GM12878 (cell line): ENCODE measurements around the gene TUBB1. TPM values are rescaled to one million over a fixed set of nuclear protein-coding genes. Genes with fewer than 3 reads are reported as not detected.

Source experiments
- ATAC-seq: fragments of 200-7000 bp; cut with Tn5 transposase; 3 replicates; pipeline ENCODE4 v1.9.1; 2020; ENCODE audit warnings: mild to moderate bottlenecking, moderate library complexity
- BruUV-seq: library from RNA; stranded (reverse); fragments of 400-500 nt; replicated peaks from 2 replicates; lab custom pipeline; 2021; lab: Mats Ljungman, UMichigan
- CTCF ChIA-PET: fragments of 300-600 bp; sonication (Branson Sonifier 250); formaldehyde crosslinking; extraction: SDS; loops from one replicate; lab custom pipeline; 2021; ENCODE audit warnings: inconsistent platforms; lab: Yijun Ruan, JAX
- POLR2A ChIA-PET: fragments of 350-600 bp; formaldehyde crosslinking; extraction: SDS; loops from one replicate; lab custom pipeline; 2021; ENCODE audit warnings: inconsistent platforms; lab: Charles Lee
- RAD21 ChIA-PET: fragments of 300-600 bp; sonication (Branson Sonifier 250); formaldehyde crosslinking; loops from one replicate; lab custom pipeline; 2023; ENCODE audit warnings: antibody characterized with exemption; ENCODE audit not compliant: unreplicated experiment; lab: Charles Lee
- SMC1A ChIA-PET: fragments of 300-600 bp; sonication (Branson Sonifier 250); formaldehyde crosslinking; loops from one replicate; lab custom pipeline; 2023; ENCODE audit not compliant: unreplicated experiment, uncharacterized antibody; lab: Charles Lee
- DNase-seq: peaks from one replicate; pipeline ENCODE4 v3.0.0-alpha.2; 2011; ENCODE audit warnings: low read depth, low spot score
- FAIRE-seq: peaks from 3 replicates; lab custom pipeline; 2011; peaks lifted over from hg19 to GRCh38; lab: Jason Lieb, UNC
- H2AFZ ChIP-seq: 2 replicates; pipeline ENCODE4 v1.6.0; 2011; ENCODE audit warnings: low read depth, low read length, control low read depth; ENCODE audit not compliant: control insufficient read depth
- H3K27ac ChIP-seq: 2 replicates; pipeline ENCODE4 v1.5.1; 2011; ENCODE audit warnings: control low read depth; ENCODE audit not compliant: control insufficient read depth, insufficient read depth
- H3K27me3 ChIP-seq, 2 experiments: replicated peaks in 1 of 2; 2 replicates each; pipeline versions ENCODE4 v1.6.0 to v1.6.1; 2011; ENCODE audit warnings: low read length in 1 of 2; ENCODE audit not compliant: control insufficient read depth in 2 of 2, insufficient read depth in 2 of 2
- H3K36me3 ChIP-seq, 2 experiments: 2 replicates each; pipeline ENCODE4 v1.5.1; 2011; ENCODE audit warnings: low read length in 1 of 2; ENCODE audit not compliant: control insufficient read depth in 2 of 2, insufficient read depth in 2 of 2
- H3K4me1 ChIP-seq: 2 replicates; pipeline ENCODE4 v1.6.1; 2011; ENCODE audit warnings: mild to moderate bottlenecking, low read length, moderate library complexity, mixed read lengths; ENCODE audit not compliant: control insufficient read depth, insufficient read depth
- H3K4me2 ChIP-seq: 2 replicates; pipeline ENCODE4 v1.6.0; 2011; ENCODE audit warnings: control low read depth; ENCODE audit not compliant: control insufficient read depth, insufficient read depth
- H3K4me3 ChIP-seq: fragments of 200-600 bp; sonication (generic); 2 replicates; pipeline ENCODE4 v1.5.1; 2016
- H3K79me2 ChIP-seq: 2 replicates; pipeline ENCODE4 v1.6.0; 2011; ENCODE audit warnings: low read length; ENCODE audit not compliant: control insufficient read depth, insufficient read depth
- H3K9ac ChIP-seq: 2 replicates; pipeline ENCODE4 v1.8.0; 2011; ENCODE audit warnings: low read length, control low read depth, mixed read lengths; ENCODE audit not compliant: control insufficient read depth, insufficient read depth
- H3K9me3 ChIP-seq: replicated peaks from 3 replicates; pipeline ENCODE4 v1.5.1; 2011; ENCODE audit warnings: mild to moderate bottlenecking, low read length; ENCODE audit not compliant: control insufficient read depth, insufficient read depth
- H4K20me1 ChIP-seq: 2 replicates; pipeline ENCODE4 v1.6.0; 2011; ENCODE audit not compliant: control insufficient read depth, insufficient read depth
- CTCF ChIP-seq, 3 experiments: IDR thresholded peaks in 2 of 3; conservative IDR thresholded peaks in 1 of 3; 2 replicates each; pipeline ENCODE4 v1.5.1; 2011; ENCODE audit warnings: low read depth in 3 of 3, low read length in 3 of 3, mild to moderate bottlenecking in 3 of 3, control low read depth in 2 of 3, moderate library complexity in 2 of 3, inconsistent platforms in 1 of 3, mixed read lengths in 1 of 3; ENCODE audit not compliant: control insufficient read depth in 2 of 3, insufficient read depth in 1 of 3; ENCODE audit errors: extremely low read depth in 1 of 3
- HCFC1 ChIP-seq: fragments of 150-350 bp; IDR thresholded peaks from 2 replicates; pipeline ENCODE4 v1.6.1; 2014; ENCODE audit warnings: low read length
- MEF2B ChIP-seq: fragments of 450-650 bp; IDR thresholded peaks from 2 replicates; pipeline ENCODE4 v1.6.1; 2018; ENCODE audit warnings: mild to moderate bottlenecking, moderate library complexity; ENCODE audit not compliant: partially characterized antibody, poor library complexity, severe bottlenecking
- NKRF ChIP-seq: fragments of 450-650 bp; conservative IDR thresholded peaks from 2 replicates; pipeline ENCODE4 v1.6.1; 2017; ENCODE audit warnings: mild to moderate bottlenecking, moderate library complexity
- SPI1 ChIP-seq: IDR thresholded peaks from 2 replicates; pipeline ENCODE4 v1.6.1; 2011; ENCODE audit warnings: low read depth, mild to moderate bottlenecking, low read length, moderate library complexity, borderline replicate concordance; ENCODE audit not compliant: insufficient read depth
- WGBS: methylation state at CpG from one replicate; pipeline ENCODE4 v1.1.6; 2016; ENCODE audit warnings: low lambda C conversion rate; ENCODE audit not compliant: insufficient replicate concordance, insufficient coverage; ENCODE audit errors: missing lambda C conversion rate; 5-methylcytosine and 5-hydroxymethylcytosine counted together
- in situ Hi-C: fragments of 300-500 bp; cut with MboI; formaldehyde crosslinking; loops from 9 replicates; pipeline ENCODE4 v1.14.3; 2018; ENCODE audit warnings: mixed read lengths
- intact Hi-C: fragments of 100-400 bp; cut with micrococcal nuclease; formaldehyde crosslinking; loops from one replicate; pipeline ENCODE4 v1.14.2; 2022; ENCODE audit not compliant: unreplicated experiment
- polyA plus RNA-seq, 11 experiments: library from polyadenylated mRNA; depleted of rRNA in 4 of 11; unstranded in 6 of 11; stranded (reverse) in 5 of 11; fragments of >200 nt; fragmentation: Nextera tagmentation in 4 of 11; fragmentation: Illumina TruSeq in 1 of 11; extraction: Ambion mirVana in 4 of 11; extraction: Trizol in 1 of 11; gene quantifications; 1 replicate in 1 of 11; 2 replicates in 10 of 11; pipeline versions ENCODE4 v1.2.1 to v1.2.3, GENCODE V29; 2011 to 2016; ENCODE audit warnings: inconsistent platforms in 2 of 11, missing spikeins in 2 of 11, low read depth in 1 of 11
- total RNA-seq, 4 experiments: library from RNA; depleted of rRNA in 3 of 4; stranded (reverse); fragments of >200 nt in 3 of 4; fragmentation: Illumina TruSeq in 1 of 4; extraction: Trizol in 1 of 4; gene quantifications; 2 replicates each; pipeline versions ENCODE4 v1.2.1 to v1.2.3, GENCODE V29; 2013 to 2021
- TF ChIP-seq, protein P1 (sequence below): fragments of 450-650 bp; IDR thresholded peaks from 2 replicates; pipeline ENCODE4 v1.6.1; 2017; ENCODE audit warnings: mild to moderate bottlenecking, moderate library complexity

Gene TUBB1
- total and polyA plus RNA-seq, 10 of the 15 experiments (the other 5 are each of a cell fraction or from before 2014, with no cell fraction given), result 0.02 to 0.20 (median 0.06) TPM; not detected in 3

DNA sequence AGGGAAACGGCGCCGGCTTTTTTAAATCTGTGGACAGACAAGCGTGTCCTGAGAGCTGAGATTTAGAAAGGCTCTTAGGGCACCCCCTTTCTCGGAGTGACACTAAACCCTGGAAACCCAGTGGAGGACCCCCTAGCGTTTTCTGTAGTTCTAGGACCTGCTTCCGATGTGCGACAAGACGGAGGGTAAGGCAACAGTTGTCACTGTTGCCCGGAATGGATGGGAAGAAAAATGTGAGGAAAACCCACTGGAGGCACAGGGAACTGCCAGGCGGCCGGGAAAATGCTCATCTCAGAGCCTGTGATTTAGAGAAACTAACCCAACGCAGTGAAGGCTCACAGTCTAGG, 13.5 kb downstream of the TUBB1 start (continued):
- TF ChIP-seq CTCF (IDR thresholded peaks at IDR 0.05 in 2 of 3, conservative IDR thresholded peaks at IDR 0.05 in 1 of 3; ENCODE audit: control insufficient read depth in 2 of 3, extremely low read depth in 1 of 3, insufficient read depth in 1 of 3, low read depth in 3 of 3, low read length in 3 of 3), result 0 out of 6 replicates have a peak, but pooled peaks of 1 of the 3 experiments have one; percentile 5
- peak; percentile 4; the same call in 1 of the 2 replicates for TF ChIP-seq HCFC1
- TF ChIP-seq NKRF, result 0 out of 2 replicates have a peak, but pooled peaks have one; percentile 62

DNA sequence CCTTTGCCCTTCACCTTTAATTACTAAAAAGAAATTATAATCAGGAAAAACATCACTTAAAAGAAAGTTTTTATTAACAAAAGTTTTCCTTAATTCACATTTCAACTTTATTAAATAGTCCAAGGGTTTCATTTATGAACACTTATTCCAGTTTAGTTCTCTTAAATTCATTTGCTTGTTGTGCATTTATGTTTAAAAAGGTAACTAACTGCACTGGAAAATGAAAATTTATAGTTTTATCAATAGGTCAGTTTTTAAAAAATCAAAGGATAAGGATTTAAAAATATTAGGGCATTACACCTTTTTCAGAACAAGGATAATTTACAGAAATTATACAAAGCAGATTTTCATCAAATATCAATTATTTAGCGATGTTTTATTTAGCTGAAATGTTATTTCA, 13.9 kb downstream of the TUBB1 start:
- H2AFZ ChIP-seq, result no peak overlapping the region
- no peak overlapping the region; the same call in 1 of the 2 replicates for H3K27ac ChIP-seq
- ChIA-PET POLR2A (interaction anchor here (0.6 to 6.0 kb wide), 4 partner anchors 9 to 126 kb away, joined by 3 to 40 read pairs (median 12); partner anchors contain the start of gene PRELID3B), CTCF (interaction anchor here (0.9 to 1.2 kb wide), 3 partner anchors 9 to 163 kb away, joined by 3 to 4 read pairs (median 3); partner anchors contain the start of gene PRELID3B), RAD21 (interaction anchor here (1.7 to 2.5 kb wide), 5 partner anchors 15 to 126 kb away, joined by 4 to 19 read pairs (median 11); partner anchors contain the start of gene NELFCD), SMC1A (interaction anchor here (1.3 to 1.5 kb wide), 2 partner anchors 9 to 49 kb away, joined by 5 to 8 read pairs; no protein-coding TSS in a partner anchor)
- no peaks in the 10 kb centered on the region for H3K9me3 ChIP-seq
- peak overlapping the region; percentile 86 for H3K4me2 ChIP-seq
- H3K27me3 ChIP-seq, result no peaks in the 10 kb centered on the region
- FAIRE-seq (no peak), ATAC-seq (no peak), DNase-seq (no peak)
- no TSS peak for BruUV-seq
- peaks cover 10 to 25% of the 10 kb centered on the region in 2 experiments for H3K36me3 ChIP-seq
- H3K4me1 ChIP-seq, result no peaks in the 10 kb centered on the region; the same call in 1 of the 2 replicates
- H3K79me2 ChIP-seq, result peaks cover 60% of the 10 kb centered on the region
- intact Hi-C loops (loop anchor here (2.0 to 10.0 kb wide), 4 partner anchors 48 to 378 kb away; partner anchors contain the start of genes NELFCD and STX16), in situ Hi-C loops (no loop called here)
- peak overlapping the region; percentile 63 for H3K9ac ChIP-seq
- 100% methylated on average over 1 of the region's 1 CpG for WGBS
- peak overlapping the region; percentile 73; the same call in 1 of the 2 replicates for H3K4me3 ChIP-seq
- no peaks in the 10 kb centered on the region for H4K20me1 ChIP-seq
- TF ChIP-seq CTCF (IDR thresholded peaks at IDR 0.05 in 2 of 3, conservative IDR thresholded peaks at IDR 0.05 in 1 of 3; ENCODE audit: control insufficient read depth in 2 of 3, extremely low read depth in 1 of 3, insufficient read depth in 1 of 3, low read depth in 3 of 3, low read length in 3 of 3) (no peak), MEF2B (no peak), SPI1 (no peak)
- TF ChIP-seq, protein P1, sequence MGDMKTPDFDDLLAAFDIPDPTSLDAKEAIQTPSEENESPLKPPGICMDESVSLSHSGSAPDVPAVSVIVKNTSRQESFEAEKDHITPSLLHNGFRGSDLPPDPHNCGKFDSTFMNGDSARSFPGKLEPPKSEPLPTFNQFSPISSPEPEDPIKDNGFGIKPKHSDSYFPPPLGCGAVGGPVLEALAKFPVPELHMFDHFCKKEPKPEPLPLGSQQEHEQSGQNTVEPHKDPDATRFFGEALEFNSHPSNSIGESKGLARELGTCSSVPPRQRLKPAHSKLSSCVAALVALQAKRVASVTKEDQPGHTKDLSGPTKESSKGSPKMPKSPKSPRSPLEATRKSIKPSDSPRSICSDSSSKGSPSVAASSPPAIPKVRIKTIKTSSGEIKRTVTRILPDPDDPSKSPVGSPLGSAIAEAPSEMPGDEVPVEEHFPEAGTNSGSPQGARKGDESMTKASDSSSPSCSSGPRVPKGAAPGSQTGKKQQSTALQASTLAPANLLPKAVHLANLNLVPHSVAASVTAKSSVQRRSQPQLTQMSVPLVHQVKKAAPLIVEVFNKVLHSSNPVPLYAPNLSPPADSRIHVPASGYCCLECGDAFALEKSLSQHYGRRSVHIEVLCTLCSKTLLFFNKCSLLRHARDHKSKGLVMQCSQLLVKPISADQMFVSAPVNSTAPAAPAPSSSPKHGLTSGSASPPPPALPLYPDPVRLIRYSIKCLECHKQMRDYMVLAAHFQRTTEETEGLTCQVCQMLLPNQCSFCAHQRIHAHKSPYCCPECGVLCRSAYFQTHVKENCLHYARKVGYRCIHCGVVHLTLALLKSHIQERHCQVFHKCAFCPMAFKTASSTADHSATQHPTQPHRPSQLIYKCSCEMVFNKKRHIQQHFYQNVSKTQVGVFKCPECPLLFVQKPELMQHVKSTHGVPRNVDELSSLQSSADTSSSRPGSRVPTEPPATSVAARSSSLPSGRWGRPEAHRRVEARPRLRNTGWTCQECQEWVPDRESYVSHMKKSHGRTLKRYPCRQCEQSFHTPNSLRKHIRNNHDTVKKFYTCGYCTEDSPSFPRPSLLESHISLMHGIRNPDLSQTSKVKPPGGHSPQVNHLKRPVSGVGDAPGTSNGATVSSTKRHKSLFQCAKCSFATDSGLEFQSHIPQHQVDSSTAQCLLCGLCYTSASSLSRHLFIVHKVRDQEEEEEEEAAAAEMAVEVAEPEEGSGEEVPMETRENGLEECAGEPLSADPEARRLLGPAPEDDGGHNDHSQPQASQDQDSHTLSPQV, result no peak
